Stimulated activated CD4-positive, alpha-beta T cell treated with anti-CD3 and anti-CD28 coated beads, Interleukin-4, amount 100 ng/mL, for 48 hours (primary cell): ENCODE data around the gene SOCS3.
A peak's percentile ranks its signal among the peaks of the same experiment; 100 is the strongest.
"Not testable (repeated sequence)": the region's sequence is repeated elsewhere in the genome, so short reads cannot be mapped to it uniquely, and the experiment has no call there.

Source experiments
- DNase-seq, 2 donors: peaks; one replicate each; pipeline ENCODE4 v3.0.0-alpha.2; 2020; ENCODE audit warnings: low read depth in 2 of 2

Gene SOCS3

GRCh38 chr17:78349891-78350642, 9.8 kb downstream of the SOCS3 start:
- no peak for DNase-seq

- DNase-seq, result no peak
Observed at GRCh38 chr17:78348055-78348770, 11.7 kb downstream of the SOCS3 start.

GRCh38 chr17:78347453-78347852, 12.4 kb downstream of the SOCS3 start:
- no peak for DNase-seq

- no peak for DNase-seq
Observed at GRCh38 chr17:78346605-78347250, 13.1 kb downstream of the SOCS3 start.

DNA sequence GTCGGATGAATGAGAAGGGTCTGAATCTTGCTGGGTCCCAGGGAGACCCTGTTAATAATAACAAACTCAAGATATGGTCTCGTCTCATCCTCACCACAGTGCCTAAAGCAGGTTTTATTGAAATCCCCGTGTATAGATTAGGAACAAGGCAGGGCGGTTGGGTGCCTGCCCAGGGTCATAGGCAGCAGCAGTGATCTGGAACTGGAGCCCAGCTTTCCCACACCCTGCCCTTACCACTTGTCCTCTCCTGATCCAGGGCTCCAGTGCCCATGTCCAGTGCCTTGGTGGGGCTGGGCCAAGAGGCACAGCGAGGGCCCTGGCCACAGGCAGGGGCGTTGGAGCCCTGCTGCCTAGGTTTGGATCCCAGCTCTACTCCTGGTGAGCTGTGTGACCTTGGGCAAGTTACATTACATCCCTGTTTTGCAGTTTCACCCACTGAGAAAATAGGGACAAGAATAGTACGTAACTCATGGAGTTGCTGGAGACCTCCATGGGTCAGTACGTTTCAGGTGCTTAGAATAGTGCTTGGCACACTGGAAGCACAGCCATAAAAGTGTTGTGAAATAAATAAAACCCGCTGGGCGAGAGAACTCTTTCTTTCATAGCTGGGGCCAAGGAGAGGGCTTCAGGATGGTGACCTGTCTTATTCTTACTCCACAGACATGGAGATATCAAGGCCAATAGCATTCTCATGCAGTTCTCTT, 13.9 kb downstream of the SOCS3 start:
- DNase-seq, result no peak

- no peak for DNase-seq
Observed at GRCh38 chr17:78345172-78345571, 14.7 kb downstream of the SOCS3 start.

GRCh38 chr17:78344666-78345065, 15.2 kb downstream of the SOCS3 start:
- no peak for DNase-seq

DNA sequence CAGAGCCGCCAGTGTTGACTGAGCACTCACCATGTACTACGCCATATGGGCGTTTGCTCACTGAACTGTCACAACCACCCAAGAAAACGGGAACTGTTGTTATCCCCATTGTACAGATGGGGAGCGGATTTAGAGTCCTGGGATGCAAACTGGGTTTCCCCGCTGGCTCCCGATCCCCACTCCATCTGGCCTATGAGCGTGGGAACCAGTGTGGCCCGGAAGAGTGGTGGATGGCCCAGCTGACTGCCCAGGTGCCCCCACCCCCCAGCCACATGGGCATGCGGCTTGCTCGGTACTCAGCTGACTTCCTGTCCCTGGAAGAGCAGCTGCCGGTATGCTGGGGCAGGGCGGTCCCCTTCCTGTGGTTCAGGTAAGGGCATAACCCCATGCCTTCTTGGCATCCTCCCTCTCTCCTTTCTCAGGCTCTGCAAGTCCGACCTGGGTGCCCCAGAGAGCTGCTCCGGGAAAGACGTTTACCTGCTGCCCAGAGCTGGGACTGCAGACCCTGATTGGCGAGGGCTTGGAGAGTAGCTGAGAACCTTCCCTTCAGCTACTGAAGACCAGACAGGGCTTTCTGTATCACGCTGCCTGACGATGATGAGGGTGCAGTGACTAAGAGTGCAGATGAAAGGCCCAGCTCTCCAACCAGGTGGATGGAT, 16.2 kb downstream of the SOCS3 start:
- DNase-seq, result peak; percentile 46 to 49

GRCh38 chr17:78343187-78343542, 16.7 kb downstream of the SOCS3 start:
- no peak for DNase-seq

DNA sequence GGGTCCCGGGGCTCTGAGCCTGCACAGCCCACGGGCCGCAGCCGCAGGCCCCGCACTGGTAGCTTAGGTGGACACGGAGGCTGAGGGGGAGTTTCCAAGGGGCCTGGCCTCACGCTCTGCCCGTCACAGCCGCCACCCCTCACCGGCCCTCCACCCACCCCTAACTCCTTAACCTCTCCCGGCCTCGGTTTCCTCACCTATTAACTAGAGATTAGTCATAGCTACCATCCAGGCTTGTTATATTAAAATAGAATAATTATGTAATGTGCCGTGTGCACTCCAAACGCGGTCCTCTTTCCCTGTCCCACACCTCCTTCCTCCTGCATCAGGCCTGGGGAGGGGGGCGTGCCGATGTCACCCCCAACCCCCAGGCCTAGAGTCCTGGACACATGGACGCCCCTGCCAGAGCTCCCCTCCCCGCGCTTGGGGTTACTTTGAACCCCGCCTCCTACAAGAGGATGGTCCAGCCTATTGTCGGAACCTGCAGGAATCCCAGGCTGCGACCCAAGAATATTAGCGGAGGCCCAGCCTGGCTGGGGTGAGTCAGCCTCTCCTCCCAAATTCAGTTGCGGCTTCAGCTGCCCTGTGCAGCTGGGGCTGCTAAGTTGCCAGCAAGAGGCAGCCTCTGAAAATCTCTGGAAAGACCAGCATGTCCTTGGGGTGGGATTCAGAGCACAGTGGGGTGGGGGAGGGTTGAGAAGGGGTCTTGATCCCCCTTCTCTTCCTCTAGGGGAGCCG, 17.3 kb downstream of the SOCS3 start:
- no peak for DNase-seq

DNA sequence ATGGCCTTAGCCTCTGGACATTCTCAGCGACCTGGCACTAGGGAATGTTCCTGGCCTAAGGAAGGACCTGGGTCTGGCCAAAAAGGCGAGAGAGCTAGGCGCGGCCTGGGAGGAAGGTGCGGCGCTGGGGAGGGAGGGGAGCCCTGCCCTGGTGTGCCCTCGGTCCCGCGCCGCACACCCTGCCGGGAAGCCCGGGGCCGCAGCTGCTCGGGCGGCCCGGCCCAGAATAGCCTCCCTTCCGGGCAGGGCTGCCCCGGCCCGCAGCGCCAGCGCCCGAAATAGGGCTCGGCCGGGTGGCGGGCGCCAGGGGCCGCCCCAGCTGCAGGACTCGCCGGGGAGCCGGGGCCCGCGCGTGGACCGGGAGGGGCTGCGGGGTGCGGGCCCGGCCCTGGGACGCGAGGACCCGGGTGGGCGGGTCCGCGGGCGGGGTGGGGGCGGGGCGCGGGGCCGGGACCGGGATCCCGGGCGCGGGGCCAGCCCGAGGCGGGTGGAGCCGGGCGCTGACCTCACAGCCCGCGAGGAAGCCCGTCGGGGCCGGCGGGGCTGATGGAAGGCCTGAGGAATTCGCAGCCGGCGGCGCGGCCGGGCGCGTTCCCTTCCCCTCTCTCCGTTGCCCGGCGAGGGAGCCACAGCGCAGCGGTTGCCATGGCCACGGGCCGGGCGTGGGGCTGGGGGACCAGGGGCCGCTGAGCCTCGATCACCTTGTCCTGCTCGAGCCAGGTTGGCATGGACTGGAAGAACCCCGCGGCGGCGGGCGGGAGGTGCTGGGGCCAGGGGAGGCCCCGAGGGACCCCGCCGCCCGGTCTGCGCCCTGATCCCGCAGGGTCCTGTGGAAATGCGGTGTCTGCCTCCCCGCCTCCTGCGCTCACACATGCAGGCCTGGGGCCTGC, 18.1 kb downstream of the SOCS3 start:
- DNase-seq, result no peak

- DNase-seq, result no peak
Observed at GRCh38 chr17:78340183-78340955, 19.5 kb downstream of the SOCS3 start.

DNA sequence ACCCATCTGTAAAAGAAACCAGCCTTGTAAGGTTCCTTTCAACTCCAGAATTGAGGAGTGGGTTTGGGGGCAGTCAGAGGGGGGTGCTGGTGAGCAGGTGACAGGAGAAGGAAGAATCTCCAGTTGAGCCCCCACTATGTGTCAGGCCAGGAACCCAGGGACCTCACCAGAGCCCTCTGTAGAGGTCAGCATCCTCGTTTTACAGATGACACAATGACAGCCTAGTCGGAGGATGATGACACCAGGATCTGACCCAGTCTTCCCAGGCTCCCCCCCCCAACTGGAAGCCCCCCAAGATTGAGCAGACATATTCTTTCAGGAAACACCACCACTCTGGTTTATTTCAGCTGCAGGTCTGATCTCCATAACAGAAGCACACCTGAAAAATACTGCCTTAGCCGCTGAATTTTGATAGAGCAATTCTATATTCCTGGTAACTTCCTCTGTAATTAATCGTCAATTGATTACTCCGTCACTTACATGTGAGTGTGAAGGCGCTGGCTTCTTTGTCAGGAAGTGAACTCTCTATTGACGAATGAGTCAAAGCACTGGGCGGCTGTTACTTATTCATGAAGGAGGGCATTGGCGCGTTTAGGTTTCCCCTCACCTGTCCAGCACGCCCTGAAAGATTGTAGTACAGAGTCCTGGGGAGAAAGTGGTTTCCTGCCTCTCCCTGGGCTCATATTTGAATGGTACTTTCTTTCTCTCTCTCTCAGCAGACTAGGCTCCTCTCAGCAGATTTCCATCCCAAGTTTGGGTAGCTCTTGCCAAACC, 21.2 kb downstream of the SOCS3 start:
- no peak for DNase-seq

GRCh38 chr17:78337244-78338109, 22.4 kb downstream of the SOCS3 start:
- DNase-seq, result no peak

- no peak for DNase-seq
Observed at GRCh38 chr17:78335209-78335608, 24.7 kb downstream of the SOCS3 start.

DNA sequence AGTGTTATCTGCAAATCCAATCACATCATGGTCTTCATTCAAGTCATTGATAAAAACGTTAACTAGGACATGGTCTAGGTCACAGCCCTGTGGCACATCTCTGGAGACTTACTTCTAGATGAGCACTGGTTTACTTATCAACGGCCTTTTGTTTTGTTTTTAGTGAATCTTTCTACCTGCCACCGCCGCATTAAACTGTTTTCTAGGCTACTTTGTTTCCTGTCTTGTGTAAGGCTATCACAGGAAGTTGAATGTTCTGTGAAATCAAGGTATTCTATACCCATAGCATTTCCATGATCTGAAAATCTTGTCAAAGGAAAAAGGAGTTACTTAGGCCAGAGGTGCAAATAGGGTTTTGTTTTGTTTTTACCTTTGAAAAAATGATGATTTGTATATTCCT, 26.9 kb downstream of the SOCS3 start:
- no peak for DNase-seq

DNA sequence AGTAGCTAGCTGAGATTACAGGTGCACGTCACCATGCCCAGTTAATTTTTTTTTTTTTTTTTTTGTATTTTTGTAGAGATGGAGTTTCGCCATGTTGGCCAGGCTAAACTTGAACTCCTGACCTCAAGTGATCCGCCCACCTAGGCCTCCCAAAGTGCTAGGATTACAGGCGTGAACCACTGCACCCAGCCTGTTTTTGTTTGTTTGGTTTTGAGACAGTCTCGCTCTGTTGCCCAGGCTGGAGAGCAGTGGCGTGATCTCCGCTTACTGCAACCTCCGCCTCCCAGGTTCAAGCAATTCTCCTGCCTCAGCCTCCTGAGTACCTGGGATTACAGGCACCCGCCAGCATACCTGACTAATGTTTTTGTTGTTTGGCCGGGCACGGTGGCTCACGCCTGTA, 28.5 kb downstream of the SOCS3 start:
- not testable (repeated sequence) for DNase-seq
